IPS DF 4.7 (cell line): ENCODE data around the gene PROC.

Experiments
- DNase-seq: peaks from one replicate; pipeline ENCODE4 v3.0.0-alpha.2; 2013; ENCODE audit warnings: low spot score; ENCODE audit errors: extremely low read depth

PROC gene

DNA sequence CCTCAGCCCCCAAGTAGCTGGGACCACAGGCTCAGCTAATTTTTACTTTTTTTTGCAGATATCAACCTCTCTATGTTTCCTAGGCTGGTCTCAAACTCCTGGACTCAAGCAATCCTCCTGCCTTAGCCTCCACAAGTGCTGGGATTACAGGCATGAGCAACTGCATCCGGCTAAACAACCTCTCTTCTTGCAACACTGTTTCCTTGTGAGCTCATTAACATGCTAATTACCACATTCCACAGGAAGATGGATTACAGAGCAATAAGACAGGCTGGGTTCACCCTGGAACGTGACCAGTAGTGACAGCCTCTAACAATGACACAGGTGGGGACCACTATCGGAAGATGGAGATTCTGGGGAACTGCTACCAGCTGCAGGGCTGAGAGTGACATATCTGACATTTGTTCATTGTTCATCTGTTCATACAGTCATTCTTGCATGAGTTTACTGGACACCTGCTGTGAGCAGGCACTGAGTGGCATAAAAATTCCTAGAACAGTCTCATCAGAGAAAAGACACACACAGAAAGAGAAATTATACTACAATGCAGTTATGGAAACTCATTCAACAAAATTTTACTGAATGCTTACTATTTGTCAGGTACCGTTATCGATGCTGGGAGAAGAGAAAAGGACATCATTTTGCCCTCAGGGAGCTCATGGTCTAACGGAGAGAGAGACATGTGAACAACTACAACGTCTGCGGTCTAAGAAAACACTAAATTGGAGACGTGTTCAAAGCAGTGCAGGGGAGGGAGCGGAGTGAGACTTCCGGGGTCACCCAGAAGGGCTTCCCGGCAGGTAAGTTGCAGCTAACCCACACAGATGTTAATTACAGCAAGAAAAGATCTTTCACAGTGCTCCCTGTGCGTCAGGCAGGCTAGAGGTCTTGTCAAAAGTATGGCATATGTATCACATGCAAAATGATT, 37.6 kb downstream of the PROC start:
- no peak for DNase-seq

DNA sequence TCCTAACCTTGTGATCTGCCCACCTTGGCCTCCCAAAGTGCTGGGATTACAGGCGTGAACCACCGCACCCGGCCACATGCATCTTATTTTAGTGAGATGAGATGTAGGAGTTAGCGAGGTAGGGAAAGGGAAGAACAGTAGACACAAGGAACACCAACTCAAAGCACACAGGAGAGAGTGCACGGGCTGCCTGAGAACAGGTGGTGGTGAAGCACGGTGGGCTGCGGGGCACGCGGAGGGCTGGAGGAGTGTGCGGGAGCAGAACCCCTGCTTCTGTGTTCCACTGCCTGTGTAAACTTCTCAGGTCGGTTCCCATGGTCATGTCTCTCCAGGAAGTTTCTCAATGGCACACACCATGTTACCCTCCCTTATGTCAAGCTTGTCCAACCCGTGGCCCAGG, 38.7 kb downstream of the PROC start:
- no peak for DNase-seq

- no peak for DNase-seq
Measured at GRCh38 chr2:127462461-127462860, 44.2 kb downstream of the PROC start.

- no peak for DNase-seq
Measured at GRCh38 chr2:127463155-127463991, 45.1 kb downstream of the PROC start.

GRCh38 chr2:127464470-127465257, 46.4 kb downstream of the PROC start:
- DNase-seq: no peak

- DNase-seq: no peak
Measured at GRCh38 chr2:127465258-127465657, 47.0 kb downstream of the PROC start.

DNA sequence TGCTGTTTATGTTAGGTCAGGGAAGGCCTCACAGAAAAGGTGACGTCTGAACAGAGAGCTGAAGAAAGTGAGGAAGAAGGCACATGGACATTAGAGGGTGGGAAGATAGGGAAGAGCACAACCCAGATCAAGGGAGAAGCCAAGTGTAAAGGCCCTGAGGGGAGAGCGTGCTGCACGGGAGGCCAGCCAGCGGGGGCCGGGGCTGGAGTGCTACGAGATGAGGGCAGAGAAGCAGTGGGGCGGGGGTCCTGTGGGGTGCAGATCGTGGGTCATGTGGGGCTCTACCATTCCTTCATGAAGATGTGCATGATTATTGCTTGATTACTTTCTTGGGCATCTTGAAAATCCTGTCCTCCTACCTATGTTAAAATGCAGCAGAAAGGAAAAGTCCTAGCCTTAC, 50.8 kb downstream of the PROC start:
- DNase-seq: no peak

DNA sequence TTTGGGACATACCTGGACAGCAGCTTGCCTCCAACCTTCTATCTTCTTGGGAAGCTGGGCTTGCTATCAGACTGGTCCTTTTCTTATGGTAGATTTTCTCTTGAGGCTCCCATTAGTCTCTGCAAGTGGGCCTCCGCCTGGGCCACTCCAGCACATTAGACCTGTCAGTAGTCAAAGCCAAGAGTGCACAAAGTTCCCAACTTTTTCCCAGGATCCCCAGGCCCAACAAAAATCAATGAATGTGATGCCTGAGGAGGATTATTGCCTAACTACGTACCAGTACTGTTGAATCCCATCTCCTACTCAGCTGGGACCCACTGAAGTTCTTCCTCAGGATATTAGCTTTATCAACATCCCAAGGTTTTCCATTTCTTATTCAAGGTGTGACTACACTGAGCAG, 51.7 kb downstream of the PROC start:
- no peak for DNase-seq

GRCh38 chr2:127471286-127471988, 53.2 kb downstream of the PROC start:
- DNase-seq: no peak

GRCh38 chr2:127472268-127472667, 54.0 kb downstream of the PROC start:
- no peak for DNase-seq

DNA sequence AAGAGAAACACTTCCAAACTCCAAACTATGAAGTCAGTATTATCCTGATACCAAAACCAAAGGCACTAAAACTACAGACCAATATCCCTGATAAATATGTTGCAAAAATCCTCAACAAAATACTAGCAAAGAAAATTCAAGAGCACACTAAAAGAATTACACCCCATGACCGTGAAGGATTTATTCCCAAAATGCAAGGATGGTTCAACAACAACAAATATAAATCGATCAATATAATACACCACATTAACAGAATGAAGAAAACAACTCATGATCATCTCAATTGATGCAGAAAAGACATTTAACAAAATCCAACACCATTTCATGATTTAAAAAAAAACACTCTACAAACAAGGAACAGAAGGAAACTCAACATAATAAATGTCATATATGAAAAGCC, 57.6 kb downstream of the PROC start:
- no peak for DNase-seq
